Activated T-helper 2 cell treated with anti-CD3 and anti-CD28 coated beads, Interferon-gamma antibody, Interleukin-2, Interleukin-4, amounts not matched to agents 10 μg/mL and 5 μg/mL and 100 μg/mL, durations not matched to agents 14 hours and 24 hours and 36 hours (primary cell): ENCODE results near the gene PPP1R14B. TPM values are rescaled to one million over a fixed set of nuclear protein-coding genes. Genes with fewer than 3 reads are reported as not detected.

Experiments used
- DNase-seq: peaks from one replicate; pipeline ENCODE4 v3.0.0; 2021; ENCODE audit warnings: low spot score
- H3K27ac Mint-ChIP-seq: one replicate; pipeline ENCODE4 v1.8.0; 2021; ENCODE audit warnings: mixed read lengths
- H3K27me3 Mint-ChIP-seq: one replicate; pipeline ENCODE4 v1.8.0; 2021; ENCODE audit warnings: low read depth, mixed read lengths
- H3K36me3 Mint-ChIP-seq: one replicate; pipeline ENCODE4 v1.8.0; 2021; ENCODE audit warnings: low read depth, mixed read lengths
- H3K4me1 Mint-ChIP-seq: one replicate; pipeline ENCODE4 v1.8.0; 2021; ENCODE audit warnings: low read depth, mixed read lengths
- H3K4me3 Mint-ChIP-seq: one replicate; pipeline ENCODE4 v1.8.0; 2021; ENCODE audit warnings: low read depth, mild to moderate bottlenecking, moderate library complexity, mixed read lengths
- H3K9me3 Mint-ChIP-seq: one replicate; pipeline ENCODE4 v1.8.0; 2021; ENCODE audit warnings: mixed read lengths
- intact Hi-C: fragments of 100-400 bp; cut with micrococcal nuclease; formaldehyde crosslinking; loops from one replicate; pipeline ENCODE4 v1.15.1; 2023
- total RNA-seq: library from RNA; stranded (reverse); gene quantifications from 2 replicates; pipeline ENCODE4 v1.2.3, GENCODE V29; 2022

PPP1R14B gene
- total RNA-seq, 1 donor from 2014 or later, result 273 TPM

- intact Hi-C loops, result no loop called here
- no peak for DNase-seq
- H3K36me3 Mint-ChIP-seq, result no peaks in the 10 kb centered on the region
- peak overlapping the region; percentile 83 for H3K4me3 Mint-ChIP-seq
- no peak overlapping the region for H3K27ac Mint-ChIP-seq
- peaks cover 13% of the 10 kb centered on the region for H3K27me3 Mint-ChIP-seq
- no peaks in the 10 kb centered on the region for H3K9me3 Mint-ChIP-seq
- peaks cover 12% of the 10 kb centered on the region for H3K4me1 Mint-ChIP-seq
Observed at GRCh38 chr11:64286801-64287159, 40.0 kb upstream of the PPP1R14B start.

- Mint-ChIP-seq H3K4me3 (peak overlapping the region; percentile 83), H3K4me1 (peaks cover 12% of the 10 kb centered on the region), H3K9me3 (no peaks in the 10 kb centered on the region), H3K27ac (peak overlapping the region; percentile 73), H3K27me3 (peaks cover 13% of the 10 kb centered on the region), H3K36me3 (peaks cover 5% of the 10 kb centered on the region)
- intact Hi-C loops, result loop anchor here (1.0 to 2.0 kb wide), 4 partner anchors 16 to 45 kb away; partner anchors contain the start of genes ESRRA, FKBP2 and TRMT112
- no peak for DNase-seq
Observed at GRCh38 chr11:64285885-64286800, 39.4 kb upstream of the PPP1R14B start.

GRCh38 chr11:64284962-64285884 is 38.5 kb upstream of the PPP1R14B start, which contains the start of gene GPR137:
Gene GPR137 (plus strand): TSS chr11:64285848. CDS start chr11:64286525, 677 bp downstream.
- peak within 1 kb of the TSS; percentile 93 for H3K27ac Mint-ChIP-seq
- peaks cover 4% of the 10 kb centered on the region for H3K27me3 Mint-ChIP-seq
- no peaks in the 10 kb centered on the region for H3K9me3 Mint-ChIP-seq
- intact Hi-C loops, result loop anchor here (1.0 to 2.0 kb wide), 4 partner anchors 15 to 44 kb away; partner anchors contain the start of genes ESRRA, FKBP2 and TRMT112
- peaks cover 9% of the 10 kb centered on the region for H3K4me1 Mint-ChIP-seq
- H3K36me3 Mint-ChIP-seq, result peaks cover 8% of the 10 kb centered on the region
- H3K4me3 Mint-ChIP-seq, result peak within 1 kb of the TSS; percentile 85
- DNase-seq, result peak; percentile 89

- Mint-ChIP-seq H3K4me3 (peak within 1 kb of the TSS; percentile 85), H3K27me3 (no peaks in the 10 kb centered on the region), H3K36me3 (peaks cover 8% of the 10 kb centered on the region), H3K27ac (peak within 1 kb of the TSS; percentile 93), H3K4me1 (peaks cover 9% of the 10 kb centered on the region), H3K9me3 (no peaks in the 10 kb centered on the region)
- intact Hi-C loops, result loop anchor here (2.0 kb wide), 2 partner anchors 20 to 44 kb away; partner anchors contain the start of genes ESRRA and FKBP2
- peak; percentile 88 for DNase-seq
Observed at GRCh38 chr11:64284048-64284961, 37.6 kb upstream of the PPP1R14B start, which contains the start of gene BAD. Gene BAD (minus strand): TSS chr11:64284665. CDS start chr11:64284368, 297 bp downstream.

- Mint-ChIP-seq H3K9me3 (no peaks in the 10 kb centered on the region), H3K27ac (no peak overlapping the region), H3K4me1 (peaks cover 9% of the 10 kb centered on the region), H3K36me3 (peaks cover 16% of the 10 kb centered on the region), H3K27me3 (no peaks in the 10 kb centered on the region), H3K4me3 (peak overlapping the region; percentile 45)
- intact Hi-C loops, result no loop called here
- no peak for DNase-seq
Observed at GRCh38 chr11:64283092-64283491, 36.3 kb upstream of the PPP1R14B start.

- no peak overlapping the region for H3K27ac Mint-ChIP-seq
- H3K4me1 Mint-ChIP-seq, result peaks cover 9% of the 10 kb centered on the region
- H3K9me3 Mint-ChIP-seq, result no peaks in the 10 kb centered on the region
- H3K27me3 Mint-ChIP-seq, result no peaks in the 10 kb centered on the region
- no peak overlapping the region for H3K4me3 Mint-ChIP-seq
- peaks cover 16% of the 10 kb centered on the region for H3K36me3 Mint-ChIP-seq
- intact Hi-C loops, result no loop called here
- no peak for DNase-seq
Observed at GRCh38 chr11:64281957-64282770, 35.4 kb upstream of the PPP1R14B start.

GRCh38 chr11:64278576-64279190 is 31.9 kb upstream of the PPP1R14B start:
- intact Hi-C loops, result no loop called here
- Mint-ChIP-seq H3K27ac (no peak overlapping the region), H3K36me3 (peaks cover 20% of the 10 kb centered on the region), H3K9me3 (no peaks in the 10 kb centered on the region), H3K4me3 (no peak overlapping the region), H3K4me1 (peaks cover 4% of the 10 kb centered on the region), H3K27me3 (no peaks in the 10 kb centered on the region)
- no peak for DNase-seq

GRCh38 chr11:64276653-64277431 is 30.1 kb upstream of the PPP1R14B start:
- H3K9me3 Mint-ChIP-seq, result no peaks in the 10 kb centered on the region
- H3K4me1 Mint-ChIP-seq, result peaks cover 5% of the 10 kb centered on the region
- DNase-seq, result no peak
- no peak overlapping the region for H3K27ac Mint-ChIP-seq
- H3K36me3 Mint-ChIP-seq, result peaks cover 23% of the 10 kb centered on the region
- no peak overlapping the region for H3K4me3 Mint-ChIP-seq
- no peaks in the 10 kb centered on the region for H3K27me3 Mint-ChIP-seq
- intact Hi-C loops, result no loop called here

GRCh38 chr11:64275841-64276240 is 29.1 kb upstream of the PPP1R14B start:
- intact Hi-C loops, result no loop called here
- Mint-ChIP-seq H3K27me3 (no peaks in the 10 kb centered on the region), H3K4me3 (no peak overlapping the region), H3K27ac (no peak overlapping the region), H3K4me1 (peaks cover 6% of the 10 kb centered on the region), H3K36me3 (peaks cover 15% of the 10 kb centered on the region), H3K9me3 (no peaks in the 10 kb centered on the region)
- DNase-seq, result no peak

- Mint-ChIP-seq H3K4me3 (no peak overlapping the region), H3K36me3 (peaks cover 15% of the 10 kb centered on the region), H3K9me3 (no peaks in the 10 kb centered on the region), H3K4me1 (peaks cover 6% of the 10 kb centered on the region), H3K27me3 (no peaks in the 10 kb centered on the region), H3K27ac (no peak overlapping the region)
- intact Hi-C loops, result no loop called here
- DNase-seq, result no peak
Observed at GRCh38 chr11:64275031-64275800, 28.5 kb upstream of the PPP1R14B start.
